Esophagus squamous epithelium (tissue), 5 donors: ENCODE results near the gene SYT9. TPM values are rescaled to one million over a fixed set of nuclear protein-coding genes. Genes with fewer than 3 reads are reported as not detected.
A peak's percentile ranks its signal among the peaks of the same experiment; 100 is the strongest.

Experiments
- DNase-seq: peaks from one replicate; lab custom pipeline; 2025; lab: John Stamatoyannopoulos, UW
- H3K27ac ChIP-seq, 4 donors: fragments of 200-600 bp; sonication (generic); one replicate each; pipeline ENCODE4 v1.5.1; 2016 to 2019; ENCODE audit warnings: mild to moderate bottlenecking in 1 of 4
- H3K27me3 ChIP-seq, 4 donors: fragments of 200-600 bp; sonication (generic); 1 replicate in 3 of 4; 2 replicates in 1 of 4; pipeline versions ENCODE4 v1.5.1 to v1.6.0; 2017 to 2021; ENCODE audit warnings: antibody characterized with exemption in 1 of 4
- H3K36me3 ChIP-seq, 3 donors: fragments of 200-600 bp; sonication (generic); one replicate each; pipeline ENCODE4 v1.5.1; 2016 to 2019
- H3K4me1 ChIP-seq, 3 donors: fragments of 200-600 bp; sonication (generic); one replicate each; pipeline ENCODE4 v1.5.1; 2017 to 2019
- H3K4me3 ChIP-seq, 4 donors: fragments of 200-600 bp; sonication (generic); 1 replicate in 3 of 4; 2 replicates in 1 of 4; pipeline ENCODE4 v1.5.1; 2016 to 2019; ENCODE audit warnings: mild to moderate bottlenecking in 2 of 4, moderate library complexity in 1 of 4
- H3K9me3 ChIP-seq, 3 donors: fragments of 200-600 bp; sonication (generic); one replicate each; pipeline ENCODE4 v1.5.1; 2016 to 2019
- CTCF ChIP-seq, 6 experiments: fragments of 450-650 bp in 4 of 6; fragments of 200-600 bp in 2 of 6; sonication (generic) in 2 of 6; IDR thresholded peaks; one replicate each; pipeline ENCODE4 v1.5.1; 2016 to 2019; ENCODE audit warnings: antibody characterized with exemption in 6 of 6, mild to moderate bottlenecking in 4 of 6, moderate library complexity in 4 of 6
- POLR2A ChIP-seq, 4 donors: fragments of 450-650 bp; IDR thresholded peaks; one replicate each; pipeline ENCODE4 v1.6.1; 2017; ENCODE audit warnings: antibody characterized with exemption in 4 of 4, mild to moderate bottlenecking in 4 of 4, moderate library complexity in 3 of 4
- WGBS, 2 donors: methylation state at CpG; one replicate each; pipeline ENCODE4 v1.1.5; 2018; 5-methylcytosine and 5-hydroxymethylcytosine counted together
- intact Hi-C: fragments of 100-400 bp; cut with DNase I; formaldehyde crosslinking; loops from one replicate; pipeline ENCODE4 v1.15.0; 2022
- total RNA-seq, 4 donors: library from RNA; depleted of rRNA; stranded (reverse); fragments of >200 nt; gene quantifications; one replicate each; pipeline ENCODE4 v1.1.0, GENCODE V29; 2016
- donor health status: DM: yes; HTN: yes; CAD: no.

The SYT9 gene
- total RNA-seq, 4 donors from 2014 or later: 0.19 TPM; not detected in 3

DNA sequence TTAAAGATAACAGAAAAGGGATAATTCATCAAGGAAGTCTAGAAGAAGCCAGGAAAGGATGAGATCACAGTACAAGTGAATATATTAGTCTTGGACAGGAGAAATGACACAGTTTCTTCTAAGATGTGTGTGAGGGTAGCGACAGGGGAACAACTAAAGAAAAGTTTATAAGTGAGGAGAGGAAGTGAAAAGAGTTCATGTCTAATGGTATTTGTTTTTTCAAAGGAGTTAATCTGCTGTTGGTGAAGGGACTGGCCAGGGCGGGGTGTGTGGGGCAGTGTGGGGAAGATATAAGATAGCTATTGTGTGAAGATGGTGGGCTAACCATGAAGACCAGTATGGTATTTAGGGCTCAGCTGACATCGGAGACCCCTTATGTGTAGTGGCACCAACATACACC is 254.5 kb downstream of the SYT9 start:
- 89 to 92% methylated on average over 3 of the region's 3 CpGs for WGBS, 2 donors
- intact Hi-C loops: no loop called here
- no peaks in the 10 kb centered on the region for H3K9me3 ChIP-seq
- TF ChIP-seq POLR2A (IDR thresholded peaks at IDR 0.05) (no peak), CTCF (IDR thresholded peaks at IDR 0.05) (no peak)
- H3K27ac ChIP-seq: no peak overlapping the region
- no peak for DNase-seq
- no peaks in the 10 kb centered on the region for H3K36me3 ChIP-seq
- no peaks in the 10 kb centered on the region for H3K27me3 ChIP-seq
- peaks cover 0 to 5% (median 1%) of the 10 kb centered on the region in 3 donors for H3K4me1 ChIP-seq
- H3K4me3 ChIP-seq: no peak overlapping the region

DNA sequence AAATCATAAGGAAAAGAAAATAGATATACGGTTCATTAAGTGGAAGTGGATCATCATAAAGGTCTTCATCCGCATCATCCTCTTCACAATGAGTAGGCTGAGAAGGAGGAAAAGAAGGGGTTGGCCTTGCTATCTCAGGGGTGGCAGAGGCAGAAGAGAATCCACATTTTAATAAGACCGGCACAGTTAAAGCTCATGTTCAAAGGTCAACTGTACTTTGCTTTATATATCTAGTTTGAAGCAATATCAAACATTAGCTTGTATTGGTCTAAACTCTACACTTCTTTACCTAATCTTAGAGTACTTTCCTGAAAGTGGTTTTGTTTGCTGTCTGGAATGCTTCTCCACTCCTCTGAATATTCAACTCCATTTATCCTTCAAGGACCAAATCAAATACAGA is 256.4 kb downstream of the SYT9 start:
- Histone ChIP-seq H3K27ac (no peak overlapping the region), H3K4me3 (no peak overlapping the region), H3K27me3 (no peaks in the 10 kb centered on the region), H3K9me3 (no peaks in the 10 kb centered on the region), H3K36me3 (no peaks in the 10 kb centered on the region), H3K4me1 (peaks cover 13 to 23% (median 20%) of the 10 kb centered on the region in 3 donors)
- WGBS, 2 donors: 92 to 98% methylated on average over 3 of the region's 3 CpGs
- intact Hi-C loops: no loop called here
- no peak for TF ChIP-seq POLR2A (IDR thresholded peaks at IDR 0.05)
- no peak for TF ChIP-seq CTCF (IDR thresholded peaks at IDR 0.05)
- no peak for DNase-seq

DNA sequence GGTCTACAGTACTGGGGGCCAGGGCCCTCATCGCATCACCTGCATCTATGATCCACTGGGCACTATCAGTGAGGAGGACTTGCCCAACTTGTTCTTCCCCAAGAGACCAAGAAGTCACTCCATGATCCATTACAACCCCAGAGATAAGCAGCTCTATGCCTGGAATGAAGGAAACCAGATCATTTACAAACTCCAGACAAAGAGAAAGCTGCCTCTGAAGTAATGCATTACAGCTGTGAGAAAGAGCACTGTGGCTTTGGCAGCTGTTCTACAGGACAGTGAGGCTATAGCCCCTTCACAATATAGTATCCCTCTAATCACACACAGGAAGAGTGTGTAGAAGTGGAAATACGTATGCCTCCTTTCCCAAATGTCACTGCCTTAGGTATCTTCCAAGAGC is 258.3 kb downstream of the SYT9 start:
- intact Hi-C loops: no loop called here
- no peaks in the 10 kb centered on the region for H3K27me3 ChIP-seq
- WGBS, 2 donors: 92 to 96% methylated on average over 1 of the region's 2 CpGs
- TF ChIP-seq CTCF (IDR thresholded peaks at IDR 0.05): no peak
- TF ChIP-seq POLR2A (IDR thresholded peaks at IDR 0.05): no peak
- no peaks in the 10 kb centered on the region for H3K9me3 ChIP-seq
- H3K27ac ChIP-seq: no peak overlapping the region
- no peak overlapping the region for H3K4me3 ChIP-seq
- peaks cover 17 to 36% (median 20%) of the 10 kb centered on the region in 3 donors for H3K4me1 ChIP-seq
- no peak for DNase-seq
- H3K36me3 ChIP-seq: no peaks in the 10 kb centered on the region

- TF ChIP-seq POLR2A (IDR thresholded peaks at IDR 0.05) (no peak), CTCF (IDR thresholded peaks at IDR 0.05) (no peak)
- no peak overlapping the region for H3K4me3 ChIP-seq
- no peaks in the 10 kb centered on the region for H3K27me3 ChIP-seq
- peak overlapping the region; percentile 93 to 97 (median 94) for H3K27ac ChIP-seq
- DNase-seq: no peak
- no peaks in the 10 kb centered on the region for H3K36me3 ChIP-seq
- intact Hi-C loops: no loop called here
- H3K4me1 ChIP-seq: peaks cover 17 to 49% (median 20%) of the 10 kb centered on the region in 3 donors
- 7 to 44% methylated on average over 2 to 5 of the region's 5 CpGs for WGBS, 2 donors
- no peaks in the 10 kb centered on the region for H3K9me3 ChIP-seq
Measured at GRCh38 chr11:7511401-7511800, 259.7 kb downstream of the SYT9 start.

DNA sequence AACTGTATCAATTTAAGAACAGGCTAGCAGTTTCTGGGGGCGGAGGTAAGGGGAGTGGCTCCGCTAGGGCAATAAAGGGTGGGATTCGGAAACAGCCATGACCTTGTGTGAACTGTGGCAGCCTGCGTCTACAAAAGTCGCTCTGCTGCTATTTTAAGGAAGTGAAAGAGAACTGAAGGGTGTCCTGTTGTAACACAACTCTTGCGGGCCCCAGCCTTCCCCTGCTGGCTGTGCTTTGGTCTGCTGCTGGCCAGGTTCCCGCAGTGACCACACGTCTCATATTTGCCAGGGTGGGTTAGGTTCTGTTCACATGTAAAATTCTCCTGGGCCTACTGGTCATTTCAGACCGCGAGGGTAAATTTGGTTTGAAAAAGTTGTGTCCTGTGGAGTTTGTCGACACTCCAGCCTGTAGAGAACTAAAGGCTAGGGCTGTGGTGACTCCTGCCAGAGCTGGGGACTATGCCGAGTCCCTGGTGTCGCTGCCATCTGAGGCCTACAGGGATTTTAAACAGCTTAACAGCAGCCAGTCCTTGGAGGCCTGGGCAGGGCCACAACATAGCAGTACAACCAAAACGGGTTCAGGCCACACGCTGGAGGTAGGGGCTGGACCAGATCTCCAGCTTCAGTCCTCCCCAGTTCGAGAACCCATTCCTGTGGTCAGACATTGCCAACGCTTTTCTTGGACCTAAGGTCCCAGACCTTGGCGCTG is 261.0 kb downstream of the SYT9 start:
- intact Hi-C loops: no loop called here
- H3K27me3 ChIP-seq: no peaks in the 10 kb centered on the region
- peaks cover 17 to 49% (median 20%) of the 10 kb centered on the region in 3 donors for H3K4me1 ChIP-seq
- no peaks in the 10 kb centered on the region for H3K36me3 ChIP-seq
- DNase-seq: peak; percentile 36
- H3K27ac ChIP-seq: peak overlapping the region; percentile 93 to 97 (median 94)
- H3K9me3 ChIP-seq: no peaks in the 10 kb centered on the region
- TF ChIP-seq POLR2A (IDR thresholded peaks at IDR 0.05): peak in 1 of 4 donors; percentile 10
- TF ChIP-seq CTCF (IDR thresholded peaks at IDR 0.05): no peak
- peak overlapping the region; percentile 66 to 85 (median 78) for H3K4me3 ChIP-seq
- WGBS, 2 donors: 6 to 10% methylated on average over 14 to 15 of the region's 18 CpGs
